ENCODE data around the gene MBD3L1. TPM values are rescaled to one million over a fixed set of nuclear protein-coding genes. Genes with fewer than 3 reads are reported as not detected.

Gene MBD3L1
- total and polyA plus RNA-seq, 5 donors, result not detected

GRCh38 chr19:8831373-8831772 lies 804 bp upstream of the MBD3L1 start:
- Histone ChIP-seq H3K27ac (ENCODE audit: low read length) (no peak overlapping the region), H3K4me1 (ENCODE audit: control insufficient read depth, insufficient read depth, low read length) (peaks cover 1% of the 10 kb centered on the region), H3K9me3 (ENCODE audit: control insufficient read depth, low read length) (no peaks in the 10 kb centered on the region), H3K27me3 (ENCODE audit: control insufficient read depth, insufficient read depth) (no peaks in the 10 kb centered on the region), H3K4me3 (ENCODE audit: low read length) (peak overlapping the region; percentile 86)
- DNase-seq, result no peak
- WGBS, result 51% methylated on average over 6 of the region's 6 CpGs
- ATAC-seq, result no peak
- intact Hi-C loops (cut with DNase I), result no loop called here

- DNase-seq (no peak), ATAC-seq (no peak)
- H3K27me3 ChIP-seq (ENCODE audit: control insufficient read depth, insufficient read depth), result no peaks in the 10 kb centered on the region
- peaks cover 1% of the 10 kb centered on the region for H3K4me1 ChIP-seq (ENCODE audit: control insufficient read depth, insufficient read depth, low read length)
- WGBS, result under 1% methylated on average over 16 of the region's 16 CpGs
- H3K9me3 ChIP-seq (ENCODE audit: control insufficient read depth, low read length), result no peaks in the 10 kb centered on the region
- peak overlapping the region; percentile 86 for H3K4me3 ChIP-seq (ENCODE audit: low read length)
- intact Hi-C loops (cut with DNase I), result no loop called here
- H3K27ac ChIP-seq (ENCODE audit: low read length), result peak overlapping the region; percentile 96
Measured at GRCh38 chr19:8831832-8832131, 395 bp upstream of the MBD3L1 start.

GRCh38 chr19:8835446-8835845 lies 3.3 kb downstream of the MBD3L1 start:
- DNase-seq, result no peak
- no peak overlapping the region for H3K4me3 ChIP-seq (ENCODE audit: low read length)
- H3K4me1 ChIP-seq (ENCODE audit: control insufficient read depth, insufficient read depth, low read length), result peaks cover 1% of the 10 kb centered on the region
- no peaks in the 10 kb centered on the region for H3K9me3 ChIP-seq (ENCODE audit: control insufficient read depth, low read length)
- H3K27me3 ChIP-seq (ENCODE audit: control insufficient read depth, insufficient read depth), result no peaks in the 10 kb centered on the region
- WGBS, result 64% methylated on average over 2 of the region's 2 CpGs
- ATAC-seq, result no peak
- intact Hi-C loops (cut with DNase I), result no loop called here
- H3K27ac ChIP-seq (ENCODE audit: low read length), result no peak overlapping the region

GRCh38 chr19:8835877-8836276 lies 3.7 kb downstream of the MBD3L1 start:
- Histone ChIP-seq H3K4me3 (ENCODE audit: low read length) (no peak overlapping the region), H3K27me3 (ENCODE audit: control insufficient read depth, insufficient read depth) (no peaks in the 10 kb centered on the region), H3K27ac (ENCODE audit: low read length) (no peak overlapping the region), H3K9me3 (ENCODE audit: control insufficient read depth, low read length) (no peaks in the 10 kb centered on the region), H3K4me1 (ENCODE audit: control insufficient read depth, insufficient read depth, low read length) (peaks cover 1% of the 10 kb centered on the region)
- intact Hi-C loops (cut with DNase I), result no loop called here
- DNase-seq, result no peak
- ATAC-seq, result no peak
- WGBS, result 92% methylated on average over 3 of the region's 3 CpGs

GRCh38 chr19:8840708-8841107 lies 8.5 kb downstream of the MBD3L1 start:
- WGBS, result 87% methylated on average over 5 of the region's 5 CpGs

GRCh38 chr19:8846819-8847218 lies 14.6 kb downstream of the MBD3L1 start:
- Histone ChIP-seq H3K4me3 (ENCODE audit: low read length) (no peak overlapping the region), H3K27me3 (ENCODE audit: control insufficient read depth, insufficient read depth) (no peaks in the 10 kb centered on the region), H3K9me3 (ENCODE audit: control insufficient read depth, low read length) (peaks cover 10% of the 10 kb centered on the region), H3K4me1 (ENCODE audit: control insufficient read depth, insufficient read depth, low read length) (no peaks in the 10 kb centered on the region), H3K27ac (ENCODE audit: low read length) (no peak overlapping the region)
- WGBS, result 77% methylated on average over 3 of the region's 3 CpGs
- no peak for ATAC-seq
- no peak for DNase-seq
- intact Hi-C loops (cut with DNase I), result no loop called here

More at GRCh38 chr19:8840708-8841107, 8.5 kb downstream of the MBD3L1 start:
- intact Hi-C loops (cut with DNase I), result no loop called here
- Histone ChIP-seq H3K27ac (ENCODE audit: low read length) (no peak overlapping the region), H3K9me3 (ENCODE audit: control insufficient read depth, low read length) (no peaks in the 10 kb centered on the region), H3K4me3 (ENCODE audit: low read length) (no peak overlapping the region), H3K27me3 (ENCODE audit: control insufficient read depth, insufficient read depth) (no peaks in the 10 kb centered on the region), H3K4me1 (ENCODE audit: control insufficient read depth, insufficient read depth, low read length) (no peaks in the 10 kb centered on the region)
- ATAC-seq, result no peak
- no peak for DNase-seq

GRCh38 chr19:8849232-8849631 lies 17.1 kb downstream of the MBD3L1 start:
- 98% methylated on average over 2 of the region's 2 CpGs for WGBS
- intact Hi-C loops (cut with DNase I), result no loop called here
- no peak overlapping the region for H3K27ac ChIP-seq (ENCODE audit: low read length)
- ATAC-seq (no peak), DNase-seq (no peak)
- peaks cover 10% of the 10 kb centered on the region for H3K9me3 ChIP-seq (ENCODE audit: control insufficient read depth, low read length)
- H3K27me3 ChIP-seq (ENCODE audit: control insufficient read depth, insufficient read depth), result no peaks in the 10 kb centered on the region
- no peak overlapping the region for H3K4me3 ChIP-seq (ENCODE audit: low read length)
- H3K4me1 ChIP-seq (ENCODE audit: control insufficient read depth, insufficient read depth, low read length), result no peaks in the 10 kb centered on the region

GRCh38 chr19:8850488-8850887 lies 18.3 kb downstream of the MBD3L1 start:
- Histone ChIP-seq H3K4me1 (ENCODE audit: control insufficient read depth, insufficient read depth, low read length) (no peaks in the 10 kb centered on the region), H3K27me3 (ENCODE audit: control insufficient read depth, insufficient read depth) (no peaks in the 10 kb centered on the region), H3K9me3 (ENCODE audit: control insufficient read depth, low read length) (peaks cover 10% of the 10 kb centered on the region), H3K4me3 (ENCODE audit: low read length) (no peak overlapping the region), H3K27ac (ENCODE audit: low read length) (no peak overlapping the region)
- intact Hi-C loops (cut with DNase I), result no loop called here
- DNase-seq, result no peak
- WGBS, result 92% methylated on average over 3 of the region's 3 CpGs
- no peak for ATAC-seq

- intact Hi-C loops (cut with DNase I), result no loop called here
- ATAC-seq (no peak), DNase-seq (no peak)
- H3K27me3 ChIP-seq (ENCODE audit: control insufficient read depth, insufficient read depth), result no peaks in the 10 kb centered on the region
- no peak overlapping the region for H3K27ac ChIP-seq (ENCODE audit: low read length)
- no peaks in the 10 kb centered on the region for H3K4me1 ChIP-seq (ENCODE audit: control insufficient read depth, insufficient read depth, low read length)
- H3K9me3 ChIP-seq (ENCODE audit: control insufficient read depth, low read length), result no peaks in the 10 kb centered on the region
- no peak overlapping the region for H3K4me3 ChIP-seq (ENCODE audit: low read length)
- WGBS, result 83% methylated on average over 3 of the region's 3 CpGs
Measured at GRCh38 chr19:8858260-8858659, 26.1 kb downstream of the MBD3L1 start.

- no peak overlapping the region for H3K27ac ChIP-seq (ENCODE audit: low read length)
- intact Hi-C loops (cut with DNase I), result no loop called here
- no peaks in the 10 kb centered on the region for H3K27me3 ChIP-seq (ENCODE audit: control insufficient read depth, insufficient read depth)
- no peak overlapping the region for H3K4me3 ChIP-seq (ENCODE audit: low read length)
- no peaks in the 10 kb centered on the region for H3K4me1 ChIP-seq (ENCODE audit: control insufficient read depth, insufficient read depth, low read length)
- DNase-seq (no peak), ATAC-seq (no peak)
- H3K9me3 ChIP-seq (ENCODE audit: control insufficient read depth, low read length), result peaks cover 2% of the 10 kb centered on the region
Measured at GRCh38 chr19:8866344-8866743, 34.2 kb downstream of the MBD3L1 start.

GRCh38 chr19:8877854-8878705 lies 45.9 kb downstream of the MBD3L1 start:
- Histone ChIP-seq H3K4me1 (ENCODE audit: control insufficient read depth, insufficient read depth, low read length) (no peaks in the 10 kb centered on the region), H3K27ac (ENCODE audit: low read length) (no peak overlapping the region), H3K9me3 (ENCODE audit: control insufficient read depth, low read length) (no peaks in the 10 kb centered on the region), H3K27me3 (ENCODE audit: control insufficient read depth, insufficient read depth) (no peaks in the 10 kb centered on the region), H3K4me3 (ENCODE audit: low read length) (no peak overlapping the region)
- DNase-seq (no peak), ATAC-seq (no peak)
- intact Hi-C loops (cut with DNase I), result no loop called here
- WGBS, result 16% methylated on average over 6 of the region's 6 CpGs

All from right cardiac atrium (tissue), 5 donors.